ENCODE results near the gene C3orf20. TPM values are rescaled to one million over a fixed set of nuclear protein-coding genes. Genes with fewer than 3 reads are reported as not detected.
"Not testable (repeated sequence)": the region's sequence is repeated elsewhere in the genome, so short reads cannot be mapped to it uniquely, and the experiment has no call there.

C3orf20 gene
- total RNA-seq, 1 donor from 2014 or later, result 0.13 TPM

DNA sequence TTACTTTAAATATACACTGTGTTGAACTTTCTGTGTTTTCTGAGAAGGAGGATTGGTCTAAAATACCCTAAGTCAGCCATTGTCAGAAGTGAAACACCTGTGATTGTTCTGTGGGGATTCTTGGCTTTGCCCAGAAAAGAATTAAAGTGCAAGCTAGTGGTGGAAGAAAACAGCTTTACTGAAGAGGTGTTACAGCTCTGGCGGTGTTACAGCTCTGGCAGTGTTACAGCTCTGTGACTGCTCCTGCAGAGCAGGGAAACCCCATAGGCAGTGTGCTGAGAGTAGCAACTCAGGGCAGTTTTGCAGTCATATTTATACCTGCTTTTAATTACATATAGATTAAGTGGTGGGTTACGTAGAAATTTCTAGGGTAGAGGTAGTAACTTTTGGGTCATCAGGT lies 66.6 kb downstream of the C3orf20 start:
- DNase-seq (ENCODE audit: low spot score), result no peak
- Mint-ChIP-seq H3K9me3 (ENCODE audit: unreplicated experiment) (no peaks in the 10 kb centered on the region), H3K4me3 (ENCODE audit: unreplicated experiment) (no peak overlapping the region), H3K27me3 (ENCODE audit: unreplicated experiment) (peaks cover 3% of the 10 kb centered on the region), H3K36me3 (ENCODE audit: low read depth, unreplicated experiment) (peaks cover 12% of the 10 kb centered on the region), H3K4me1 (ENCODE audit: unreplicated experiment) (peaks cover 3% of the 10 kb centered on the region), H3K27ac (ENCODE audit: unreplicated experiment) (no peak overlapping the region)
- TF ChIP-seq, protein P1, sequence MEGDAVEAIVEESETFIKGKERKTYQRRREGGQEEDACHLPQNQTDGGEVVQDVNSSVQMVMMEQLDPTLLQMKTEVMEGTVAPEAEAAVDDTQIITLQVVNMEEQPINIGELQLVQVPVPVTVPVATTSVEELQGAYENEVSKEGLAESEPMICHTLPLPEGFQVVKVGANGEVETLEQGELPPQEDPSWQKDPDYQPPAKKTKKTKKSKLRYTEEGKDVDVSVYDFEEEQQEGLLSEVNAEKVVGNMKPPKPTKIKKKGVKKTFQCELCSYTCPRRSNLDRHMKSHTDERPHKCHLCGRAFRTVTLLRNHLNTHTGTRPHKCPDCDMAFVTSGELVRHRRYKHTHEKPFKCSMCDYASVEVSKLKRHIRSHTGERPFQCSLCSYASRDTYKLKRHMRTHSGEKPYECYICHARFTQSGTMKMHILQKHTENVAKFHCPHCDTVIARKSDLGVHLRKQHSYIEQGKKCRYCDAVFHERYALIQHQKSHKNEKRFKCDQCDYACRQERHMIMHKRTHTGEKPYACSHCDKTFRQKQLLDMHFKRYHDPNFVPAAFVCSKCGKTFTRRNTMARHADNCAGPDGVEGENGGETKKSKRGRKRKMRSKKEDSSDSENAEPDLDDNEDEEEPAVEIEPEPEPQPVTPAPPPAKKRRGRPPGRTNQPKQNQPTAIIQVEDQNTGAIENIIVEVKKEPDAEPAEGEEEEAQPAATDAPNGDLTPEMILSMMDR (IDR thresholded peaks at IDR 0.05; ENCODE audit: unreplicated experiment), result no peak

DNA sequence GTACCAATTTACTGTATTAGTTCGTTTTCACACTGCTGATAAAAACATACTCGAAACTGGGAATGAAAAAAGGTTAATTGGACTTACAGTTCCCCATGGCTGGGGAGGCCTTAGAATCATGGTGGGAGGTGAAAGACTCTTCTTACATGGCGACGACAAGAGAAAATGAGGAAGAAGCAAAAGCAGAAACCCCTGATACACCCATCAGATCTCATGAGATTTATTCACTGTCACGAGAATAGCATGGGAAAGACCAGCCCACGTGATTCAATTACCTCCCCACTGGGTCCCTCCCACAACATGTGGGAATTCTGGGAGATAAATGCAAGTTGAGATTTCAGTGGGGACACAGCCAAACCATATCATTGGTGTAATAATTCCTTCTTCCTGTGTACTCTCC lies 69.6 kb downstream of the C3orf20 start:
- peaks cover 10% of the 10 kb centered on the region for H3K4me1 Mint-ChIP-seq (ENCODE audit: unreplicated experiment)
- H3K27ac Mint-ChIP-seq (ENCODE audit: unreplicated experiment), result no peak overlapping the region
- H3K27me3 Mint-ChIP-seq (ENCODE audit: unreplicated experiment), result peaks cover 3% of the 10 kb centered on the region
- no peak for DNase-seq (ENCODE audit: low spot score)
- TF ChIP-seq, protein P1 (IDR thresholded peaks at IDR 0.05; ENCODE audit: unreplicated experiment), result no peak
- H3K4me3 Mint-ChIP-seq (ENCODE audit: unreplicated experiment), result no peak overlapping the region
- H3K36me3 Mint-ChIP-seq (ENCODE audit: low read depth, unreplicated experiment), result peaks cover 12% of the 10 kb centered on the region
- no peaks in the 10 kb centered on the region for H3K9me3 Mint-ChIP-seq (ENCODE audit: unreplicated experiment)

DNA sequence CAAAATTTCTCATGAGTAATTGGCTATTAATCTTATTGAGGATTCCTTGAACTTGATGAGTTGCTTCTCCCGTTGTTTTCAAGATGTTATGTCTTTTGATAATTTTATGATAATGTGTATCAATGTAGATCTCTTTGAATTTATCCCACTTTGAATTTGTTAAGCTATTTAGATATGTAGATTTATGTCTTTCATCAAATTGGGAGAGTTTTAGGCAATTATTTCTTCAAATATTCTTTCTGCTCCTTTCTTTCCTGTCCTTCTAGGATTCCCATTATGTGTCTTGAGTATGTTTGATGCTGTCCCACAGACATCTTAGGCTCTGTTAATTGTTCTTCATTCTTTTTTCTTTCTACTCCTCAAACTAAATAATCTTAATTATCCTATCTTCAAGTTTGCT lies 75.7 kb downstream of the C3orf20 start:
- H3K4me3 Mint-ChIP-seq (ENCODE audit: unreplicated experiment), result no peak overlapping the region
- DNase-seq (ENCODE audit: low spot score), result no peak
- no peaks in the 10 kb centered on the region for H3K9me3 Mint-ChIP-seq (ENCODE audit: unreplicated experiment)
- H3K4me1 Mint-ChIP-seq (ENCODE audit: unreplicated experiment), result peaks cover 31% of the 10 kb centered on the region
- H3K27me3 Mint-ChIP-seq (ENCODE audit: unreplicated experiment), result no peaks in the 10 kb centered on the region
- no peak overlapping the region for H3K27ac Mint-ChIP-seq (ENCODE audit: unreplicated experiment)
- H3K36me3 Mint-ChIP-seq (ENCODE audit: low read depth, unreplicated experiment), result no peaks in the 10 kb centered on the region
- TF ChIP-seq, protein P1 (IDR thresholded peaks at IDR 0.05; ENCODE audit: unreplicated experiment), result no peak

DNA sequence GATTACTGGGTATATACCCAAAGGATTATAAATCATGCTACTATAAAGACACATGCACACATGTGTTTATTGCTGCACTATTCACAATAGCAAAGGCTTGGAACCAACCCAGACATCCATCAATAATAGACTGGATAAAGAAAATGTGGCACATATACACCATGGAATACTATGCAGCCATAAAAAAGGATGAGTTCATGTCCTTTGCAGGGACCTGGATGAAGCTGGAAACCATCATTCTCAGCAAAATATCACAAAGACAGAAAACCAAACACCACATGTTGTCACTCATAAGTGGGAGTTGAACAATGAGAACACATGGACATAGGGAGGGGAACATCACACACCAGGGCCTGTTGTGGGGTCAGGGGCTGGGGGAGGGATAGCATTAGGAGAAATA lies 78.0 kb downstream of the C3orf20 start:
- H3K9me3 Mint-ChIP-seq (ENCODE audit: unreplicated experiment); H3K27ac Mint-ChIP-seq (ENCODE audit: unreplicated experiment); H3K27me3 Mint-ChIP-seq (ENCODE audit: unreplicated experiment); H3K36me3 Mint-ChIP-seq (ENCODE audit: low read depth, unreplicated experiment); H3K4me3 Mint-ChIP-seq (ENCODE audit: unreplicated experiment); DNase-seq (ENCODE audit: low spot score): not testable (repeated sequence)
- H3K4me1 Mint-ChIP-seq (ENCODE audit: unreplicated experiment), result peaks cover 39% of the 10 kb centered on the region

DNA sequence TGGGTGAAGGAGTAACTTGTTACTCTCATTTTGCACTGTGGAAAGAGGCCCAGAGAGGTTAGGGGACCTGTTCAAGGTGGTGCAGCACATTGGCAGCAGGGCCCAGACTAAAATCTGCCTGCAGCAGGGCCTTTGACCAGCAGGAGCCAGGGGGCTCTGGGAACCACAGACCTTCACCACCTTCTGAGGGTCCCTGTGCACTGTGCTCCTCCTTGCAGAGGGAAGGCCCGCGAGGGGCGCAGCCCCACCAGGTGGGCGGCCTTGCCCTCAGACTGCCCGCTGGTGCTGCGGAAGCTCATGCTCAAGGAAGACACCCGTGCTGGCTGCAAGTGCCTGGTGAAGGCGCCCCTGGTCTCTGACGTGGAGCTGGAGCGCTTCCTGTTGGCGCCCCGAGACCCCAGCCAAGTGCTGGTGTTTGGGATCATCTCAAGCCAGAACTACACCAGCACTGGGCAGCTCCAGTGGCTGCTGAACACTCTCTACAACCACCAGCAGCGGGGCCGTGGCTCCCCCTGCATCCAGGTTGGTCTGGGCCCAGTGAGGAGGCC lies 82.3 kb downstream of the C3orf20 start:
- no peaks in the 10 kb centered on the region for H3K9me3 Mint-ChIP-seq (ENCODE audit: unreplicated experiment)
- DNase-seq (ENCODE audit: low spot score), result no peak
- H3K4me1 Mint-ChIP-seq (ENCODE audit: unreplicated experiment), result peaks cover 54% of the 10 kb centered on the region
- H3K4me3 Mint-ChIP-seq (ENCODE audit: unreplicated experiment), result no peak overlapping the region
- H3K36me3 Mint-ChIP-seq (ENCODE audit: low read depth, unreplicated experiment), result peaks cover 3% of the 10 kb centered on the region
- peaks cover 17% of the 10 kb centered on the region for H3K27me3 Mint-ChIP-seq (ENCODE audit: unreplicated experiment)
- H3K27ac Mint-ChIP-seq (ENCODE audit: unreplicated experiment), result no peak overlapping the region
- TF ChIP-seq, protein P1 (IDR thresholded peaks at IDR 0.05; ENCODE audit: unreplicated experiment), result no peak
